Measurements from ENCODE around the gene BUB1. TPM values are rescaled to one million over a fixed set of nuclear protein-coding genes. Genes with fewer than 3 reads are reported as not detected.
A peak's percentile ranks its signal among the peaks of the same experiment; 100 is the strongest.

Gene BUB1
- polyA plus RNA-seq (2013, experiment 1 of 2): 88.9 TPM
- polyA plus RNA-seq (2013, experiment 2 of 2): 91.2 TPM

DNA sequence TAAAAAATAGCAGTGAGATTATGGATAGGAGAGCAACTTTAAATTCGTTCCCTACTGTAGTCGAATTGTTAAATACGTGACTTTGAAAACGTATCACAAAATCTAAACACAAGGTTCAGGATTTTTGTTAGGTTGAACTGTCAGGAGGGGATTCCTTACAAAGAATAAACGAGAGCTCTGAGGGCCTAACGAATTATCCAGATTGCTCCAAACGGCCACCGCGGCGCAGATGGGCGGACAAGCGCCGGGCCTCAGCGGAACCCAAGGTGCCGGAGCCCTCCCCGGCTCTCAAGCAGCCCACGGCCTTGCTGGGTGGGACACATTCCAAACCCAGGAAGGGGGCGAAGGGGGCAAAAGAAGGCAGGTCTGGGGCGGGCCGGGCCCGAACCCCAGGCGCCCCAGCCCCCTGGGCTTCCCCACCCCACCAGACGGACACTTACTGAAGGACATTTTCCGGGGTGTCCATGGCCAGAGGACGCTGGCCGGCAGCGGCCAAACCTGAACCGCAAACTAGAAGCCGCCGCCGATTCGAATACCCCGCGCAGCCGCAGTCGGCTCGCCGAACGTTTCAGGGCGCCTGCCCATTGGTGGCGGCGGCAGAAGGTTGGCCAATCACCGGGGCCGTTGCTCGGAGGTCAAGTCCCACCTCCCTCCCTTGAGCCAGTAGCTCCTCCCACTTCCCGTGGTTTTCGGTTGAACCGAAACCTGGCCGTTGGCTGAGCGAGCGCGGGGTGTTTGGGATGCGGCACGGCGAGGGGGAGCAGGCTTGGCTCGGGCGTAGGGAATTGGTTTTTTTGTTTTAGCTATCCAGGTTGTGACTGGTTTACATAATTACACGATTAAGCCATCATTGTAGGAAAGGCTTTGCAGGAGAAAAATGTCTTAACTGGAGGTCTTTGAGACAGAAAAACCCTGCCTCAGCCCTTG is at the start of gene BUB1:
Gene BUB1, minus strand, starts transcription at position 534 of the 927 bp plus-strand sequence. Its CDS starts 68 bp downstream, at position 466.
- peaks cover 0 to 4% of the 10 kb centered on the region in 2 donors for H3K9me3 ChIP-seq (replicated peaks in 1 of 2; ENCODE audit: control insufficient read depth in 2 of 2, insufficient read depth in 1 of 2, low read depth in 1 of 2, low read length in 2 of 2)
- no peak within 1 kb of the TSS for H2AK5ac ChIP-seq (ENCODE audit: low read depth, low read length)
- no peak within 1 kb of the TSS for H2BK12ac ChIP-seq (ENCODE audit: low read length)
- H3K23ac ChIP-seq (ENCODE audit: low read depth, low read length, poor library complexity): peak within 1 kb of the TSS; percentile 77
- H3K14ac ChIP-seq (ENCODE audit: low read length): no peak within 1 kb of the TSS
- no peak within 1 kb of the TSS for H2BK15ac ChIP-seq (ENCODE audit: low read length)
- H3K9ac ChIP-seq (ENCODE audit: low read depth, low read length, poor library complexity): peak within 1 kb of the TSS; percentile 84
- H3K4ac ChIP-seq (ENCODE audit: low read length): no peak within 1 kb of the TSS
- no peak within 1 kb of the TSS for H4K91ac ChIP-seq (ENCODE audit: low read depth, low read length, poor library complexity)
- peak; percentile 96 for DNase-seq (ENCODE audit: low spot score)
- peak within 1 kb of the TSS; percentile 12 for H2BK120ac ChIP-seq (ENCODE audit: low read depth, low read length)
- H3K4me1 ChIP-seq (ENCODE audit: control insufficient read depth in 2 of 2, insufficient read depth in 1 of 2, low read depth in 1 of 2, low read length in 2 of 2): peaks cover 3 to 10% of the 10 kb centered on the region in 2 donors
- peak within 1 kb of the TSS; percentile 85 for H3K18ac ChIP-seq (ENCODE audit: low read length)
- peak within 1 kb of the TSS; percentile 83 for H2AFZ ChIP-seq (ENCODE audit: low read length)
- H3K79me1 ChIP-seq (ENCODE audit: low read depth, low read length): peaks cover 13% of the 10 kb centered on the region
- H3K27me3 ChIP-seq (ENCODE audit: control insufficient read depth in 3 of 3, insufficient read depth in 3 of 3, low read depth in 1 of 3, low read length in 3 of 3): no peaks in the 10 kb centered on the region
- no CpG with 5 or more reads among the region's 58 CpGs for WGBS, 2 donors (ENCODE audit: extremely low coverage in 2 of 2, insufficient read length in 2 of 2, insufficient replicate concordance in 1 of 2)
- peak within 1 kb of the TSS; percentile 60 to 88 for H3K4me3 ChIP-seq (ENCODE audit: low read length in 2 of 2)
- H2BK5ac ChIP-seq (ENCODE audit: low read length): peak within 1 kb of the TSS; percentile 68
- H3K36me3 ChIP-seq (replicated peaks in 1 of 2; ENCODE audit: control insufficient read depth in 2 of 2, insufficient read depth in 2 of 2, low read length in 2 of 2): peaks cover 15 to 35% of the 10 kb centered on the region in 2 donors
- no peak within 1 kb of the TSS for H4K8ac ChIP-seq (ENCODE audit: low read depth, low read length)
- peak within 1 kb of the TSS; percentile 91 for H3K4me2 ChIP-seq (ENCODE audit: insufficient read depth, low read length, poor library complexity, severe bottlenecking)
- peak within 1 kb of the TSS; percentile 86 for H3K27ac ChIP-seq (replicated peaks; ENCODE audit: low read length)

- Histone ChIP-seq H2BK120ac (ENCODE audit: low read depth, low read length) (no peak overlapping the region), H3K4me3 (ENCODE audit: low read length in 2 of 2) (no peak overlapping the region), H3K79me1 (ENCODE audit: low read depth, low read length) (no peaks in the 10 kb centered on the region), H2AK5ac (ENCODE audit: low read depth, low read length) (no peak overlapping the region), H3K27ac (replicated peaks; ENCODE audit: low read length) (no peak overlapping the region), H3K9me3 (replicated peaks in 1 of 2; ENCODE audit: control insufficient read depth in 2 of 2, insufficient read depth in 1 of 2, low read depth in 1 of 2, low read length in 2 of 2) (peaks cover 0 to 6% of the 10 kb centered on the region in 2 donors), H2BK15ac (ENCODE audit: low read length) (no peak overlapping the region), H3K27me3 (ENCODE audit: control insufficient read depth in 3 of 3, insufficient read depth in 3 of 3, low read depth in 1 of 3, low read length in 3 of 3) (peaks cover 0 to 66% (median 0%) of the 10 kb centered on the region in 3 experiments), H3K4me1 (ENCODE audit: control insufficient read depth in 2 of 2, insufficient read depth in 1 of 2, low read depth in 1 of 2, low read length in 2 of 2) (peaks cover 0 to 1% of the 10 kb centered on the region in 2 donors), H3K23ac (ENCODE audit: low read depth, low read length, poor library complexity) (no peak overlapping the region), H2BK12ac (ENCODE audit: low read length) (no peak overlapping the region), H3K4ac (ENCODE audit: low read length) (no peak overlapping the region), H4K8ac (ENCODE audit: low read depth, low read length) (no peak overlapping the region), H2AFZ (ENCODE audit: low read length) (no peak overlapping the region), H4K91ac (ENCODE audit: low read depth, low read length, poor library complexity) (no peak overlapping the region), H3K14ac (ENCODE audit: low read length) (no peak overlapping the region), H3K9ac (ENCODE audit: low read depth, low read length, poor library complexity) (no peak overlapping the region), H3K18ac (ENCODE audit: low read length) (no peak overlapping the region), H3K36me3 (replicated peaks in 1 of 2; ENCODE audit: control insufficient read depth in 2 of 2, insufficient read depth in 2 of 2, low read length in 2 of 2) (no peaks in the 10 kb centered on the region), H2BK5ac (ENCODE audit: low read length) (no peak overlapping the region), H3K4me2 (ENCODE audit: insufficient read depth, low read length, poor library complexity, severe bottlenecking) (no peak overlapping the region)
- no CpG with 5 or more reads among the region's 2 CpGs for WGBS, 2 donors (ENCODE audit: extremely low coverage in 2 of 2, insufficient read length in 2 of 2, insufficient replicate concordance in 1 of 2)
- DNase-seq (ENCODE audit: low spot score): no peak
Observed at GRCh38 chr2:110726285-110726684, 48.4 kb upstream of the BUB1 start.

DNA sequence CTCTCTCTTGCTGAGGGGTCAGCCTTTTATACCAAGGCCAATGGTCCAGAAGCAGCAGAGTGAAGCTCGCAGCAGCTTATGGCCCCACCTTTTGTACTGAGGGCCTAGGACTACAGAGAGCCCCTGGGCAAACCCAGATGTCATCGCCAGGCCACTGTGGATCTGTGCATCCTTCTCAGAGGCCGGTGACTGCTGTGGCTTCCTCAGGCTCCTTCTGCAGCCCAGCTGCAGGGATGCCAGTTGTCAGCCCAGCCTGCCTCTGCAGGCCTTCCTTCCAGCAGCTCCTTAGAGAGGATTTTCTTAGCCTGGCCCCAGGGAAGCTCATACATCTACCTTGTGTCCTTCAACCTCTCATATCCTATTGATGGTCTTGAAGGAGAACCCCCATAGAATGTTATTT is 48.0 kb upstream of the BUB1 start:
- no peak overlapping the region for H2BK120ac ChIP-seq (ENCODE audit: low read depth, low read length)

DNA sequence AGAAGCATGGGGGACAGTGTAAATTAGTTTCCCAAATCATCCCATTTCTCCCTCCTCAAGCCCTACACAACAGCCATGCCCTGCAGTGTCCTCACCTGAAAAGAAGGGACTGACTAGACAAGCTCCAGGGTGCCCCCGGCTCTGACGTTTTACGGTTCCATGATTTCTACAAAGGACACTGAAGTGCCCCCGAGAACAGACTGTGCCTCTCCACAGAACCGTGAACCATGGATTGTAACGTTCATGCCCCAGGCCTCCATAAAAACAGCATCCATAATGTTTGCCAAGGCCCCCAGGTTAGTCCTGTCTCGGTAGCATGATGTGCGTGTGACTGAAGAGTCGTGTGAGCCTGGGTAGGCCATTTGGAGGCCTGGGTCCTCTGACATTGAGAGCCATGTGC is 47.5 kb upstream of the BUB1 start:
- H3K18ac ChIP-seq (ENCODE audit: low read length): peak overlapping the region; percentile 50
- H3K27ac ChIP-seq (replicated peaks; ENCODE audit: low read length): no peak overlapping the region
- H2AK5ac ChIP-seq (ENCODE audit: low read depth, low read length): peak overlapping the region; percentile 18
- H2BK120ac ChIP-seq (ENCODE audit: low read depth, low read length): no peak overlapping the region
- H2BK12ac ChIP-seq (ENCODE audit: low read length): no peak overlapping the region
- H3K4ac ChIP-seq (ENCODE audit: low read length): no peak overlapping the region
- no peak overlapping the region for H3K9ac ChIP-seq (ENCODE audit: low read depth, low read length, poor library complexity)
- no peak for DNase-seq (ENCODE audit: low spot score)
- no peak overlapping the region for H4K8ac ChIP-seq (ENCODE audit: low read depth, low read length)
- peak overlapping the region; percentile 50 for H2BK15ac ChIP-seq (ENCODE audit: low read length)
- no peak overlapping the region for H2AFZ ChIP-seq (ENCODE audit: low read length)
- peaks cover 0 to 1% of the 10 kb centered on the region in 2 donors for H3K4me1 ChIP-seq (ENCODE audit: control insufficient read depth in 2 of 2, insufficient read depth in 1 of 2, low read depth in 1 of 2, low read length in 2 of 2)
- no peak overlapping the region for H3K4me3 ChIP-seq (ENCODE audit: low read length in 2 of 2)
- no peaks in the 10 kb centered on the region for H3K79me1 ChIP-seq (ENCODE audit: low read depth, low read length)
- H3K9me3 ChIP-seq (replicated peaks in 1 of 2; ENCODE audit: control insufficient read depth in 2 of 2, insufficient read depth in 1 of 2, low read depth in 1 of 2, low read length in 2 of 2): peaks cover 0 to under 1% of the 10 kb centered on the region in 2 donors
- H4K91ac ChIP-seq (ENCODE audit: low read depth, low read length, poor library complexity): peak overlapping the region; percentile 14
- H3K14ac ChIP-seq (ENCODE audit: low read length): no peak overlapping the region
- no peaks in the 10 kb centered on the region for H3K36me3 ChIP-seq (replicated peaks in 1 of 2; ENCODE audit: control insufficient read depth in 2 of 2, insufficient read depth in 2 of 2, low read length in 2 of 2)
- H3K23ac ChIP-seq (ENCODE audit: low read depth, low read length, poor library complexity): no peak overlapping the region
- H3K4me2 ChIP-seq (ENCODE audit: insufficient read depth, low read length, poor library complexity, severe bottlenecking): no peak overlapping the region
- no CpG with 5 or more reads among the region's 9 CpGs for WGBS, 2 donors (ENCODE audit: extremely low coverage in 2 of 2, insufficient read length in 2 of 2, insufficient replicate concordance in 1 of 2)
- peaks cover 0 to 62% (median 0%) of the 10 kb centered on the region in 3 experiments for H3K27me3 ChIP-seq (ENCODE audit: control insufficient read depth in 3 of 3, insufficient read depth in 3 of 3, low read depth in 1 of 3, low read length in 3 of 3)
- H2BK5ac ChIP-seq (ENCODE audit: low read length): no peak overlapping the region

More for the DNA sequence above, 48.0 kb upstream of the BUB1 start:
- H3K9me3 ChIP-seq (replicated peaks in 1 of 2; ENCODE audit: control insufficient read depth in 2 of 2, insufficient read depth in 1 of 2, low read depth in 1 of 2, low read length in 2 of 2): peaks cover 0 to 4% of the 10 kb centered on the region in 2 donors
- H2BK5ac ChIP-seq (ENCODE audit: low read length): no peak overlapping the region
- H3K9ac ChIP-seq (ENCODE audit: low read depth, low read length, poor library complexity): no peak overlapping the region
- no peak overlapping the region for H3K23ac ChIP-seq (ENCODE audit: low read depth, low read length, poor library complexity)
- no peak overlapping the region for H4K8ac ChIP-seq (ENCODE audit: low read depth, low read length)
- H3K4me2 ChIP-seq (ENCODE audit: insufficient read depth, low read length, poor library complexity, severe bottlenecking): no peak overlapping the region
- H4K91ac ChIP-seq (ENCODE audit: low read depth, low read length, poor library complexity): peak overlapping the region; percentile 14
- H3K27ac ChIP-seq (replicated peaks; ENCODE audit: low read length): no peak overlapping the region
- no peaks in the 10 kb centered on the region for H3K36me3 ChIP-seq (replicated peaks in 1 of 2; ENCODE audit: control insufficient read depth in 2 of 2, insufficient read depth in 2 of 2, low read length in 2 of 2)
- no peak overlapping the region for H3K14ac ChIP-seq (ENCODE audit: low read length)
- H2AFZ ChIP-seq (ENCODE audit: low read length): no peak overlapping the region
- no CpG with 5 or more reads among the region's 3 CpGs for WGBS, 2 donors (ENCODE audit: extremely low coverage in 2 of 2, insufficient read length in 2 of 2, insufficient replicate concordance in 1 of 2)
- peaks cover 0 to 1% of the 10 kb centered on the region in 2 donors for H3K4me1 ChIP-seq (ENCODE audit: control insufficient read depth in 2 of 2, insufficient read depth in 1 of 2, low read depth in 1 of 2, low read length in 2 of 2)
- no peak overlapping the region for H3K4me3 ChIP-seq (ENCODE audit: low read length in 2 of 2)
- H2BK15ac ChIP-seq (ENCODE audit: low read length): no peak overlapping the region
- H2AK5ac ChIP-seq (ENCODE audit: low read depth, low read length): no peak overlapping the region
- peaks cover 0 to 62% (median 0%) of the 10 kb centered on the region in 3 experiments for H3K27me3 ChIP-seq (ENCODE audit: control insufficient read depth in 3 of 3, insufficient read depth in 3 of 3, low read depth in 1 of 3, low read length in 3 of 3)
- H2BK12ac ChIP-seq (ENCODE audit: low read length): no peak overlapping the region
- no peaks in the 10 kb centered on the region for H3K79me1 ChIP-seq (ENCODE audit: low read depth, low read length)
- DNase-seq (ENCODE audit: low spot score): no peak
- H3K18ac ChIP-seq (ENCODE audit: low read length): peak overlapping the region; percentile 50
- no peak overlapping the region for H3K4ac ChIP-seq (ENCODE audit: low read length)

All from neuronal stem cell (in vitro differentiated cells).